Cerebellar nuclear complex (tissue), 1 donor: ENCODE results near the gene CYP2D6.
"Not testable (repeated sequence)": the region's sequence is repeated elsewhere in the genome, so short reads cannot be mapped to it uniquely, and the experiment has no call there.

ENCODE experiments used
- DNase-seq, 2 experiments: peaks; one replicate each; lab custom pipeline; 2025; lab: John Stamatoyannopoulos, UW

CYP2D6 gene

DNA sequence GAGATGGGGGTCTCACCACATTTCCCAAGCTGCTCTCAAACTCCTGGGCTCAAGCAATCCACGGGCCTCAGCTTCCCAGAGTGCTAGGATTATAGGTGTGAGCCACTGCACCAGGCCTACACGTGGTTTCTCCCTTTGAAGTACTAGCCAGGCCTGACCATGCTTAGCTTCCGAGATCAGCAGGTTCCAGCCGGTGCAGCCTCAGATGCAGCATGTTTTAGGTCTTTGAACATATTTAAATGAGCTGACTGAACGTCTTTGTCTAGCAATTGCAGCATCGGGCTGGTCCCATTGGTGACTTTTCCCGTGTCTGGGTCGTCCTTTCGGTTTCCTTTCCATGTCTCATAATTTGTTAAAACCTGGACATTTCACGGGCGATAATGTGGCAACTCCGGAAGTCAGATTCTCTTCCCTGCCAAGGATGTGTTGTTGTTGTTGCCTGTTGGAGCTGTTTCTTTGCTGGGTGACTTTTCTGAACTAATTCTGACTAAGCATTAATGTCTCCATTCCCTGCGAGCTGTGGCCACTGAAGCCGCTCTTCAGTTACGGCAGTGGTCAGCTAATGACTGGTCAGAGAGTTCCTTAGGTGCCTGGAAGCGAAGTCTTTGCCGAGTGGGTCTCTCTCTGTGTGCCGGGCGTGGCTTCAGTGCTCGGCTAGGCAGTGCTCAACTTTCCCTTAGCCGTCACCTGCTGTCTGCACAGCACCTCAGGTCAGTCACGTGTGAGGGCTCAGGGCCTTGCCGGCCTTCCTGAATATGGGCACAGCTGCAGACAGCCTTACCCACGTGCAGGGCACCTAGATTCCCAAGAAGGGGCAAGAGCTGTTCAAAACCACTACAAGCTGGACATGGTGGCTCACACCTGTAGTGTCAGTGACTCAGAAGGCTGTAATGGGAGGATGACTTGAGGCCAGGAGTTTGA is 3.8 kb upstream of the CYP2D6 start:
- no peak for DNase-seq

DNA sequence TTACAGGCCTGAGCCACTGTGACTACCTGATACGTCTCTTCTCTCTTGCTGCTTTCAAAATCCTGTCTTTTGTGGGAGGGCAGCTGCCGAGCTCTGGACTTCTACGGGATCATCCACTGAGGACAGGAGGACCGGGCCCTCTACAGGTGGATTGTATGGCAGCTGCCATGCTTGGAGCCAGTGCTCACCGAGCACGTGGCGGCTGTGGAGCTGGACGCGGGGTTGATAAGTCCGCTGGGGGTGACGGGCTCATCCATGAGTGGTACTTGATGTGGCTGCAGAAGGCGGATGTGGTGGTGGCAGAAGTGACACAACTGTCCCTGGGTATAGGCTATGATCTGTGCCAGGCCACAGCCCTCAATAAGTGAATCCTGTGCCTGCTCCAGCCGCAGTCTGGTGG is 1.8 kb upstream of the CYP2D6 start:
- no peak for DNase-seq

DNA sequence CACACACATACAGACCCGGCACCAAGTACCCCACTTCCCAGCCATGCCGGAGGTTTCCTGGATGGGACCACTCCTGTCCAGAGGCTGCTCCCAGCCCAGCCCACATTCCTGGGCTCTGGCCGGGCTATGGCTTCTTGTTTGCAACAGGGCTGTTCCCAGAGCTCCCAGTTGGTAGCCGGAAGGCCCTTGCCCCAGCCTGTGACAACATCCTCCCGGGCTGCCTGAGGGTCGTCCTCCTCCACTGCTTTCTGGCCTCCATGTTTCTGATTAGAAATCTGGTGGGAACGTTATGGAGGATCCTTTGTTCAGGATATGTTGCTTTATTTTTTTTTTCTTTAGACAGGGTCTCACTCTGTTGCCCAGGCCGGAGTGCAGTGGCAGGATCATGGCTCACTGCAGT is 952 bp upstream of the CYP2D6 start:
- DNase-seq = no peak

DNA sequence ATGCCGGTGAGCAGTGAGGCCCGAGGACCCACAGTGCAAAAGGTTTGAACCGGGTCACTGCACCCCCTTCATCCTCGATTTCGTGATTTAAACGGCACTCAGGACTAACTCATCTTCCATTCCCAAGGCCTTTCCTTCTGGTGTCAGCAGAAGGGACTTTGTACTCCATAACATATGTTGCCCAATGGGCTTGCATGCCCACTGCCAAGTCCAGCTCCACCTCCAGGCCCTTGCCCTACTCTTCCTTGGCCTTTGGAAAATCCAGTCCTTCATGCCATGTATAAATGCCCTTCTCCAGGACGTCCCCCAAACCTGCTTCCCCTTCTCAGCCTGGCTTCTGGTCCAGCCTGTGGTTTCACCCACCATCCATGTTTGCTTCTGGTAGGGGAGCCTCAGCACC is 428 bp downstream of the CYP2D6 start:
- DNase-seq = not testable (repeated sequence)

DNA sequence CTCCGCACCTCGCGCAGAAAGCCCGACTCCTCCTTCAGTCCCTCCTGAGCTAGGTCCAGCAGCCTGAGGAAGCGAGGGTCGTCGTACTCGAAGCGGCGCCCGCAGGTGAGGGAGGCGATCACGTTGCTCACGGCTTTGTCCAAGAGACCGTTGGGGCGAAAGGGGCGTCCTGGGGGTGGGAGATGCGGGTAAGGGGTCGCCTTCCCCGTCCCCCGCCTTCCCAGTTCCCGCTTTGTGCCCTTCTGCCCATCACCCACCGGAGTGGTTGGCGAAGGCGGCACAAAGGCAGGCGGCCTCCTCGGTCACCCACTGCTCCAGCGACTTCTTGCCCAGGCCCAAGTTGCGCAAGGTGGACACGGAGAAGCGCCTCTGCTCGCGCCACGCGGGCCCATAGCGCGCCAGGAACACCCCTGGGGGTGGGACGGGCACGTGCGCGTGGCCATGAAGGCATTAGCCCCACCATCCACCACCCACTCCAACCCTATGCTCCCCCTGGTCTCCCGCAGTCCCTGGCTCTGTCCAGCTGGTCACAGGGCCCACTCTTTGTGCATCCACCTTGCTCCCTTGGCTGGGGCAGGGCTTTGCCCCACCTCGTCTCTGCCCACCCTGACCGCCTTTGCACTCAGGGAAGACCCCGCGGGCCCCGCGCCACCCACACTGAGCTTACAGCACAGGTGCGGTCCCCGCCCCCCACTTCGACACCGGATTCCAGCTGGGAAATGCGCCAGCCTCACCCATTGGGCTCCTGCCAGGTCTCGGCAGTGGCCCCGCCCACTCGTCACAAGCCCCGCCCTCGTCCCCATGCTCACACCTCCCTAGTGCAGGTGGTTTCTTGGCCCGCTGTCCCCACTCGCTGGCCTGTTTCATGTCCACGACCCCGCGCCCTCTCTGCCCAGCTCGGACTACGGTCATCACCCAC is 1.6 kb downstream of the CYP2D6 start:
- DNase-seq = not testable (repeated sequence)

DNA sequence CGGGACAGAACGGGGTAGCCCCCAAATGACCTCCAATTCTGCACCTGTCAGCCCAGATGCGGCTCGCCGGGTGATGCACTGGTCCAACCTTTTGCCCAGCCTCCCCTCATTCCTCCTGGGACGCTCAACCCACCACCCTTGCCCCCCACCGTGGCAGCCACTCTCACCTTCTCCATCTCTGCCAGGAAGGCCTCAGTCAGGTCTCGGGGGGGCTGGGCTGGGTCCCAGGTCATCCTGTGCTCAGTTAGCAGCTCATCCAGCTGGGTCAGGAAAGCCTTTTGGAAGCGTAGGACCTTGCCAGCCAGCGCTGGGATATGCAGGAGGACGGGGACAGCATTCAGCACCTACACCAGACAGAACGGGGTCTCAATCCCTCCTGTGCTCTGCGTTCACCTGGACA is 2.6 kb downstream of the CYP2D6 start:
- not testable (repeated sequence) for DNase-seq

DNA sequence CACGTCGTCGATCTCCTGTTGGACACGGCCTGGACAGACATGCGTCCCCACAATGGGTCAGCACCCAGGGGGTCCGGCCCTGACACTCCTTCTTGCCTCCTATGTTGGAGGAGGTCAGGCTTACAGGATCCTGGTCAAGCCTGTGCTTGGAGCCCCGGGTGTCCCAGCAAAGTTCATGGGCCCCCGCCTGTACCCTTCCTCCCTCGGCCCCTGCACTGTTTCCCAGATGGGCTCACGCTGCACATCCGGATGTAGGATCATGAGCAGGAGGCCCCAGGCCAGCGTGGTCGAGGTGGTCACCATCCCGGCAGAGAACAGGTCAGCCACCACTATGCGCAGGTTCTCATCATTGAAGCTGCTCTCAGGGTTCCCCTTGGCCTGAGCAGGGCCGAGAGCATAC is 3.0 kb downstream of the CYP2D6 start:
- DNase-seq = no peak

DNA sequence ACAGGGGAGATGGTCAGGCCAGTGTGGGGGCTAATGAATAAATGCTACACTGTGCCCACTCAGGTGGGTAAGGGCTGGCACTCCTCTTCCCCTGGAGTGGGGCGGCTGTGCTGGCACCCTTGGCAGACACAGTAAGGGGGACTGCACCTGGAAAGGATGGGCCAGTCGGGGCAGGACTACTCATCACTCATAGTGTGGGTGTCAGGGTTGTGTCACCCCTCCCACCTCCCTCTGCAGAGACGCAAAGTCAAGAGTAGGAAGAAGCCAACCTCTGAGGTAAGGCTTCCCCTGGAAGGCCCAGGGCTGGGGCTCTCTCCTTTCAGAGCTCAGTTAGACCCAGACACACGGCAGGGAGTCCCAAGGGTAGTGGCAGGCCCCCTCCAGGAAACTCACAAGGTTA is 7.1 kb downstream of the CYP2D6 start:
- not testable (repeated sequence) for DNase-seq

DNA sequence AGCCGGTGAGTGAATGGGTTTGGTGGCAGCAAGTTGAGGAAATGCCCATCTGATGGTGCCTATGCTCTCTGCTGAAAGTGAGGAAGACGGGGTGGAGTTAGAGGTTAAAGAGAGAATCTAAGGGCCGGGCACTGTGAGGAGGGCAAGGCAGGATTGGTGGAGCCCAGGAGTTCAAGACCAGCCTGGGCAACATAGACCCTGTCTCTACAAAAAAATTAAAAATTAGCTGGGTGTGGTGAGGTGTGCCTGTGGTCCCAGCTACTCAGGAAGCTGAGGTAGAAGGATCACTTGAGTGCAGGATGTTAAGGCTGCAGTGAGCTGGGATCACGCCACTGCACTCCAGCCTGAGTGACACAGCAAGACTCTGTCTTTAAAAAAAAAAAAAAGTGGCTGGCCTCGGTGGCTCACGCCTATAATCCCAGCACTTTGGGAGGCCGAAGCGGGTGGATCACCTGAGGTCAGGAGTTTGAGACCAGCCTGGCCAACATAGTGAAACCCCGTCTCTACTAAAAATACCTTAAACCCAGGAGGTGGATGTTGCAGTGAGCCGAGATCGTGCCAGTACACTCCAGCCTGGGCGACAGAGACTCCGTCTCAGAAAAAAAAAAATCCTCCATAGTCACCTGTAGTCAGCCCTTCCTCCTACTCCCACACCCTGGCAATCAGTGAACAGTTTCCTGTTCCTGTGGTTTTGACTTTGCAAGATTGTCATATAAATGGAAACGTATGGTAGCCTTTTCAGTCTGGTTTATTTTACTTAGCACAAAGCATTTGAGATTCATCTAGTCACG is 10.2 kb downstream of the CYP2D6 start:
- not testable (repeated sequence) for DNase-seq

DNA sequence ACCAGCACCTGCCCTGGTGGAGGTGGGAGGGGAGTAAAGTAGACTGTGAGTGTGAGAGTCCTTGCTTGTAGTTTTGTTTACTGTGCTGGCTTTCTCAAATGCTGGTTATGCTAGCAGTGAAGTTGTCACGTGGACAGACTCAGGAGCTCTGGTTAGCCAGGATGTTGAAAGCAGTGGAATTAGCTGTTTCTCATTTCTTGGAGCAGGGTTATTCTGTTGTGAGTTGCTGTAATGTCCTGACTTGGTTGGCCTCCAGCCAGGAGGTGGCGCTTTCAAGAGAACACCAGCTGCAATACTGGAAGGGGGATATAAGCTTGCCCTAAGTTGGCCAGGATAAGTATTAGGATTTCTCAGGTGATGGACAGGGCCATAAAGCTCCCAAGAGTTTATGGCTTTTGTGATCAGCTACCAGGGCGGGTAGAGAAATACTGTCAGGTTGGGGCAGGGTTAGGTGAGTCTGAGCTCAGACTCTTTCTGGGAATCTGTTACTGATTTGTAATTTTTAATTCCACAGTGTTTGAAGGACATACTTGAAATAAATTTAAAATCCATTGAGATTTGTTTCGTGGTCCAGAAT is 13.7 kb downstream of the CYP2D6 start:
- no peak for DNase-seq

DNA sequence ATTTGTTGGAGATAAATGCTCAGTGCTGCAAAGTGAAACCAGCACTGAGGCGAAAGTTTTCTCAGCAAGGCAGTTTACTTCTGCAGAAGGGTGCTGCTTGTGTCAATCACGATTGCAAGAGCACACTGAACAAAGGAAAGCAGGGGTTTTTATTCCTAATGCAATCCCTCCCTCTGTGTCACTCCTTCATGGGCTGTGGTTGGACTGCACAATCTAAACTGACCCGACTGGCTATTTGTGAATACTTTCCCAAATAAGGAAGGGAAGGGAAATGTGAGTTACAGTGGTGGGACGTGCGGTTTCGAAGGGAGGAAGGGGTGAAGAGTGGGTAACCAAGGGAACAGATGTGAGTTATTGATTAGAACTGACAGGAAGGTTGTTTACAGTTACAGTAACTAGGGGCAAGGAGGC is 15.2 kb downstream of the CYP2D6 start:
- DNase-seq = not testable (repeated sequence)

DNA sequence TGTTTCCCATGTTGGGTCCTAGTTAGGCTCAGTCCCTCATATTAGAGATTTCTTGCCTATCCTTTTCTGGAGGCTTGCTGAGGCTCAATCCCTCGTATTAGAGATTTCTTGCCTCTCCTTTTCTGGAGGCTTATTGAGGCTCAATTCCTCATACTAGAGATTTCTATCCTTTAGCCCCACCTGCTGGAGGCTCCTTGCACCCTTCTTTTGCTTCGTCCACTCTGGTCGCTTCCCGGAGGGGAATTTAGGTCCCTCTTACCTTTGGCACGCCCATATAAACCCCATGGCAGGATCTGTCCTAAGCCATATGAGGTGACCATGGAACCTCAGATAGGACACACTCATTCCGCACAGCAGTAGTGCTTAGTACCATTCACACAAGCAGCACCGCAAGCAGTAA is 15.9 kb downstream of the CYP2D6 start:
- DNase-seq = no peak

DNA sequence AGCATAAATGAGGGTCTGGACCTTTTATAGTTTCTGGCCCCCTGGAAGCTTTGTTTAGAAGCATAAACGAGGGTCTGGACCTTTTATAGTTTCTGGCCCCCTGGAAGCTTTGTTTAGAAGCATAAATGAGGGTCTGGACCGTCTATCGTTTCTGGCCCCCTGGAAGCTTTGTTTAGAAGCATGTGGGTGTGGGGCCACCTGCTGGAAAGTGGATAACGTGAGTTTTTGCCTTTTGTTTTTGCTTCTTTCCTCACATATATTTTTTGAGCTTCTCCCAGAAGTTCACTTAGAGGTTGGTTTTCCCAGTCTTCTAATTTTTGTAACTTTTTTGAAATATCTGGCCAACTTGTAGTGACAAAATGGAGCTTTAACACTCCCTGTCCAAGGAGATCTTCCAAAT is 17.8 kb downstream of the CYP2D6 start:
- DNase-seq = not testable (repeated sequence)

DNA sequence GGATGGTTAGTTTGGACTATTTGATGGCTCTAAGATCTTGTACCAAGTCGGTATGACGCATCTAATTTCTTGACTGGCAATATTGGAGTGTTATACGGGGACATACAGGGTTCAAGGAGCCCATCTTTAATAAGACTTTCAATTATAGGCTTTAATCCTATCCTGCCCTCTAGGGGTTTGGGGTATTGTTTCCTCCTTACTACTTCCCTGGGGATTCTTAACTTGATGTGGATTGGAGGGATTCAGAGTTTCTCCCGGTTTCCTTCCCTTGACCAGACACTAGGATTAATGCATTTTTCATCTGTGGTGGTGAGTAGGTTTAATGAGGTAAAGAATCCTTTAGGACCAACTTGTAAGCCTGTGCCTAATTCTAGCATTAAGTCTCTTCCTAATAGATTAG is 18.8 kb downstream of the CYP2D6 start:
- DNase-seq = no peak

DNA sequence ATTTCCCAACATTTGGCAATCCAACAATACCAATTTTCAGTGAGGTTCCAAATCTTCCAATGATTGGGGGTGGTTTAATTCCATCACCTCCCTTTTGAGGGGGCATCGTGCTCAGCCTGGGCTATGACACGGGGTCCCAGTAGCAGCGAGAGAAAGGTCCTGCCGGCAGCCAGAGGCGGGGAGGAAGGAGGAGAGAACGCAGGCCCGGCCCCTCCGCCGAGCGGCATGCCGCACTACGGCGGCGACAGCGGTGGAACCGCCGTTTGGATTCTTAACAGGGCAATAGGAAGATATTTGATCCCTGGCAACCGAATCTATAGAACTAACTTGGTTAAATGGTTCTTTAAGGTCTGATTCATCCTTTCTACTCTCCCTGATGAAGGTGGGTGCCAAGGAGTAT is 21.8 kb downstream of the CYP2D6 start:
- no peak for DNase-seq

DNA sequence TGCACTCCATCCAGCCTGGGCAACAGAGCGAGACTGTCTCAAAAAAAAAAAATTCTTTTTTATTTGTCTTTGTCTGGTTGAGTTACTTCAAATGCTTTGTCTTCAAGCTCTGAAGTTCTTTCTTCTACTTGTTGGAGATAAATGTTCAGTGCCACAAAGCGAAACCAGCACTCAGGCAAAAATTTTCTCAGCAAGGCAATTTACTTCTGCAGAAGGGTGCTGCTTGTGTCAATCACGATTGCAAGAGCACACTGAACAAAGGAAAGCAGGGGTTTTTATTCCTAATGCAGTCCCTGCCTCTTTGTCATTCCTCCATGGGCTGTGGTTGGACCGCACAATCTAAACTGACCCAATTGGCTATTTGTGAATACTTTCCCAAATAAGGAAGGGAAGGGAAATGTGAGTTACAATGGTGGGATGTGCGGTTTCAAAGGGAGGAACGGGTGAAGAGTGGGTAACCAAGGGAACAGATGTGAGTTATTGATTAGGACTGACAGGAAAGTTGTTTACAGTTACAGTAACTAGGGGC is 26.2 kb downstream of the CYP2D6 start:
- not testable (repeated sequence) for DNase-seq

DNA sequence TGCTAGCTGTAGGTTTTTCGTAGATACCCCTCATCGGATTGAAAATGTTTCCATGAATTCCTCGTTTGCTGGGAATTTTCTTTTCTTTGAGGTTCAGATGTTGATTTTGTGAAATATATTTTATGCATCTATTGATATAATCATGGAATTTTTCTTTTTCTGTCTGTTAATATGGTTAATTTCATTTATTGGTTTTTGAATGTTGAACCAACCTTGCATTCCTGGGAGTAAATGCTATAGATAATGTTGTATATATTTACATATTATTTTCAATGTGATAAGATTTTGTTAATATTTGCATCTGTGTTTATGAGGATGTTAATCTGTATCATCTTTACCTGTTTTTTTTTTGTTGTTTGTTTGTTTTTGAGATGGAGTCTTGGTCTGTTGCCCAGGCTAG is 29.4 kb downstream of the CYP2D6 start:
- no peak for DNase-seq

DNA sequence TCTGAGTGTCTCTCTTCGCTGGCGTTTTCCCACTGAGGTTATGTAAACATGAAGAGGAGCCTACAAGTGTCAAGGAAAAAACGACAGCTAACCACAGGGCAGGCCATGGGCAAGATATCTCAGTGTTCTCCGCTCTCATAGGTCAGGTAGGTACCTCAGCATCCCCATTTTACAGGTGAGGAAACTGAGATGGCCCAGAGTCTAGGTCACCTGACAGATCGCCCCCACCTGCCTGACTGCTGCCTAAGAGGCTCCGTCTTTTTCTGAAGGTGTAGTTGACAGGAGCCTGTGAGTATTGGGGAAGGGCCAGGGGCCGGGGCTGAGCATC is 39.2 kb downstream of the CYP2D6 start:
- no peak for DNase-seq

DNA sequence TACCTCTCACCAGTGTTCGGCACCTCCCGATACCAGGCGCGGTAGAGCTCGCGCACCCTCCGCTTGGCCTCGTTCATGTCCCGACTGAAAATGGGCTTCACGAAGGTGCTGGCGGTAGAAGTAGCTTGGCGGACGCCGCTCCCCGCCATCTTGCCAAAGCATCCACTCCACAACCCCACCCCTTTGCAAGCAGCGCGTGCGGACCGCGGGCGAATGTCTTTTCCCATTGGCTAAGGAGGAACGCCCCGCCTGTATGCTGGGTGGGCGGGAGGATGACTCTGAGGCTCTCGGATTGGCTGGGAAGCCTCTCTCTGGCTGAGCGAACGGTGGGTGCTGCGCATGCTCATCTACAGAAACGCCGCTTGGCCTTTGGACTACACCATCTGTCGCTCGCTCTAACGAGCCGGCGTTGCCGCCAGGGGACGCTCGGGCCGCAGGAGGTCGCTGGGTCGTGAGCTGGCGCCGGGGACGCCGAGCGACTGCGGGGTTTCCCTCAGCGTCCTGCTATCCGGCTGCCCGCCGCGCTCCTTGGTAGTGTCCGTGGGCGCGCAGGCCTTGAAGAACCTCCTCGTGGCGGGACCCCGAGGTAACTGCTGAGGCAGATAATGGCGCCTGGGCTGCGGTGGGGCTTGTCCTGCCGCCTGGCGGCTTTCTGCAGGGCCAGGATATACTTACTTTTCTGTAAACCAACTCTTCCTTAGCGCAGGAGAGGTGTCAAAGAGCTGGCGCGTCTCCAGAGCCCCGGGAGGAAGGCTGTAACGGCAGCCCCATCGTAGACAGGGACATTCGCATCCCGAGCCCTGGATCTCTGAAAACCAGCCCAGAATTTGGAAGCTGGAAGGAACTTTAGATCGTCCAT is 39.8 kb downstream of the CYP2D6 start, which contains the start of gene NDUFA6:
NDUFA6 (minus strand) TSS at position 177 of the 859 bp plus-strand sequence; CDS start at position 149, 28 bp downstream.
- DNase-seq = peak; percentile 92 to 98

DNA sequence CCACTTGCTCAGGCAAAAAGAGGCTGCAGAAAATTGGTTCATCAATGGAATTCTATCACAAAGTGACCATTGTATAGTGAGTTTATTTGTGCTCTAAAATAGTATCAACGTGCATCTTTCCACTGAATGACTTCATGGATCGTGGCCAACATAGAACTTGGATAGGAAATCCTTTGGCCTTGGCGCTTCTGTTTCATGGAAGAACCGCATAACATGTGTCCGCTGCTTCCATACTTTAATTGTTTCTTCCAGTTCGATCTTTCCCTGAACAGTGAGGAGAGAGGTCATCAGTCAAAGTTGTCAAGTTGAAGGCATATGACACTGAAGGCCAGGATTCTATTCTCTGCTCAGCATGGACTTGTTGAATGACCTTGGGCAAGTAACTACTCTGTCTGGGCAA is 44.6 kb downstream of the CYP2D6 start:
- DNase-seq = no peak
